H1 (cell line): ENCODE measurements around the gene CAMP. TPM values are rescaled to one million over a fixed set of nuclear protein-coding genes. Genes with fewer than 3 reads are reported as not detected.

ENCODE experiments used
- CTCF ChIA-PET: fragments of 300-600 bp; sonication (Branson Sonifier 250); formaldehyde crosslinking; loops from one replicate; lab custom pipeline; 2021; ENCODE audit not compliant: partially characterized antibody; lab: Charles Lee
- POLR2A ChIA-PET: fragments of 300-600 bp; sonication (Branson Sonifier 250); formaldehyde crosslinking; loops from one replicate; lab custom pipeline; 2021; ENCODE audit warnings: inconsistent platforms; ENCODE audit not compliant: partially characterized antibody; lab: Charles Lee
- DNase-seq, 2 experiments: peaks; one replicate each; pipeline versions ENCODE4 v3.0.0 to v3.0.0-alpha.2; 2010 to 2022; ENCODE audit warnings: low spot score in 2 of 2, low read depth in 1 of 2, mixed read lengths in 1 of 2
- FAIRE-seq: peaks from 2 replicates; lab custom pipeline; 2011; peaks lifted over from hg19 to GRCh38; lab: Jason Lieb, UNC
- H2AFZ ChIP-seq: 2 replicates; pipeline ENCODE4 v1.8.1; 2012; ENCODE audit warnings: low read length, inconsistent platforms
- H2AK5ac ChIP-seq: 2 replicates; pipeline ENCODE4 v1.6.1; 2013; ENCODE audit warnings: low read depth, low read length
- H2BK120ac ChIP-seq: replicated peaks from 2 replicates; pipeline ENCODE3; 2013; ENCODE audit warnings: low read depth, low read length, inconsistent platforms
- H2BK12ac ChIP-seq: 2 replicates; pipeline ENCODE4 v1.6.1; 2013; ENCODE audit warnings: low read depth, low read length
- H2BK15ac ChIP-seq: 2 replicates; pipeline ENCODE4 v1.6.1; 2013; ENCODE audit warnings: low read length
- H2BK20ac ChIP-seq: 2 replicates; pipeline ENCODE4 v1.6.1; 2013; ENCODE audit warnings: low read length
- H2BK5ac ChIP-seq: 2 replicates; pipeline ENCODE4 v1.6.1; 2013; ENCODE audit warnings: low read depth, low read length
- H3K14ac ChIP-seq: 2 replicates; pipeline ENCODE4 v1.6.1; 2013; ENCODE audit warnings: inconsistent platforms; ENCODE audit not compliant: insufficient read length
- H3K18ac ChIP-seq: 2 replicates; pipeline ENCODE4 v1.6.1; 2013; ENCODE audit warnings: low read length; ENCODE audit errors: extremely low read depth
- H3K23ac ChIP-seq: 2 replicates; pipeline ENCODE4 v1.6.1; 2013; ENCODE audit warnings: inconsistent platforms; ENCODE audit not compliant: insufficient read length
- H3K23me2 ChIP-seq: 2 replicates; pipeline ENCODE4 v1.6.1; 2013; ENCODE audit warnings: low read depth, low read length
- H3K27ac ChIP-seq: 2 replicates; pipeline ENCODE4 v1.6.1; 2011; ENCODE audit warnings: low read depth, low read length, inconsistent platforms
- H3K27me3 ChIP-seq, 4 experiments: replicated peaks in 1 of 4; 1 replicate in 1 of 4; 2 replicates in 3 of 4; pipeline versions ENCODE4 v1.6.1 to v1.8.1; 2011 to 2013; ENCODE audit warnings: low read length in 3 of 4, mild to moderate bottlenecking in 3 of 4, inconsistent platforms in 2 of 4, mixed read lengths in 2 of 4, moderate library complexity in 1 of 4; ENCODE audit not compliant: control insufficient read depth in 3 of 4, insufficient read depth in 3 of 4; ENCODE audit errors: extremely low read depth in 1 of 4
- H3K36me3 ChIP-seq, 4 experiments: 2 replicates each; pipeline versions ENCODE4 v1.6.1 to v1.8.1; 2011 to 2013; ENCODE audit warnings: mild to moderate bottlenecking in 4 of 4, low read length in 3 of 4, moderate library complexity in 2 of 4, control low read depth in 1 of 4, inconsistent platforms in 1 of 4; ENCODE audit not compliant: insufficient read depth in 4 of 4, control insufficient read depth in 2 of 4
- H3K4ac ChIP-seq: replicated peaks from 2 replicates; pipeline ENCODE3; 2013; ENCODE audit warnings: low read length, low read depth, mixed read lengths, inconsistent platforms; ENCODE audit not compliant: insufficient read length
- H3K4me1 ChIP-seq, 4 experiments: replicated peaks in 1 of 4; 1 replicate in 1 of 4; 2 replicates in 3 of 4; pipeline versions ENCODE4 v1.6.1 to v1.8.1; 2011 to 2013; ENCODE audit warnings: low read length in 3 of 4, inconsistent platforms in 2 of 4, mixed read lengths in 1 of 4; ENCODE audit not compliant: insufficient read depth in 4 of 4, control insufficient read depth in 3 of 4
- H3K4me2 ChIP-seq, 2 experiments: 2 replicates each; pipeline versions ENCODE4 v1.6.1 to v1.8.1; 2011 to 2013; ENCODE audit warnings: low read depth in 2 of 2, low read length in 2 of 2, control low read depth in 1 of 2, inconsistent platforms in 1 of 2, mild to moderate bottlenecking in 1 of 2; ENCODE audit not compliant: insufficient read depth in 1 of 2
- H3K4me3 ChIP-seq, 4 experiments: fragments of 200-600, 300-600 bp in 1 of 4; sonication (generic), shearing (Covaris generic), sonication (Bioruptor Twin) in 1 of 4; 2 replicates each; pipeline versions ENCODE4 v1.5.1 to v1.8.1; 2011 to 2016; ENCODE audit warnings: low read length in 4 of 4, low read depth in 3 of 4, control low read depth in 2 of 4, inconsistent platforms in 2 of 4, mild to moderate bottlenecking in 2 of 4, mixed read lengths in 1 of 4, moderate library complexity in 1 of 4; ENCODE audit not compliant: insufficient read depth in 2 of 4; ENCODE audit errors: extremely low read depth in 1 of 4
- H3K56ac ChIP-seq: replicated peaks from 2 replicates; pipeline ENCODE3; 2013; ENCODE audit warnings: low read depth, mild to moderate bottlenecking, mixed read lengths, low read length, inconsistent platforms; ENCODE audit not compliant: insufficient read length
- H3K79me1 ChIP-seq: 2 replicates; pipeline ENCODE4 v1.6.1; 2013; ENCODE audit warnings: low read depth, low read length, control low read depth
- H3K79me2 ChIP-seq, 2 experiments: 2 replicates each; pipeline versions ENCODE4 v1.6.1 to v1.8.1; 2012 to 2013; ENCODE audit warnings: low read length in 2 of 2, mild to moderate bottlenecking in 2 of 2, inconsistent platforms in 1 of 2; ENCODE audit not compliant: insufficient read depth in 2 of 2, control insufficient read depth in 1 of 2
- H3K9ac ChIP-seq, 4 experiments: replicated peaks in 1 of 4; 1 replicate in 1 of 4; 2 replicates in 3 of 4; pipeline versions ENCODE4 v1.6.1 to v1.8.1; 2011 to 2013; ENCODE audit warnings: low read depth in 3 of 4, low read length in 3 of 4, control low read depth in 2 of 4, mild to moderate bottlenecking in 2 of 4, moderate library complexity in 2 of 4, inconsistent platforms in 1 of 4; ENCODE audit errors: extremely low read depth in 1 of 4
- H3K9me3 ChIP-seq, 2 experiments: 2 replicates each; pipeline versions ENCODE4 v1.6.1 to v1.8.1; 2012 to 2013; ENCODE audit warnings: mild to moderate bottlenecking in 2 of 2, moderate library complexity in 2 of 2, control low read depth in 1 of 2, inconsistent platforms in 1 of 2, low read depth in 1 of 2, low read length in 1 of 2, mixed read lengths in 1 of 2; ENCODE audit not compliant: insufficient read depth in 2 of 2
- H4K20me1 ChIP-seq, 2 experiments: replicated peaks in 1 of 2; 2 replicates each; pipeline versions ENCODE3 to v1.8.1; 2011 to 2013; ENCODE audit warnings: inconsistent platforms in 2 of 2, low read length in 2 of 2, mild to moderate bottlenecking in 1 of 2; ENCODE audit not compliant: insufficient read depth in 2 of 2, control insufficient read depth in 1 of 2
- H4K5ac ChIP-seq: 2 replicates; pipeline ENCODE4 v1.6.1; 2013; ENCODE audit warnings: low read length, low read depth, mixed read lengths, inconsistent platforms; ENCODE audit not compliant: insufficient read length
- H4K8ac ChIP-seq: 2 replicates; pipeline ENCODE4 v1.8.0; 2013; ENCODE audit warnings: mild to moderate bottlenecking, moderate library complexity, low read length, inconsistent platforms; ENCODE audit not compliant: insufficient read depth; ENCODE audit errors: extremely low read depth
- H4K91ac ChIP-seq: replicated peaks from 2 replicates; pipeline ENCODE3; 2013; ENCODE audit warnings: low read length, mixed read lengths, inconsistent platforms; ENCODE audit not compliant: insufficient read length
- EZH2 ChIP-seq: fragments of 200-600 bp; sonication (generic); IDR thresholded peaks from 2 replicates; pipeline ENCODE4 v1.7.1; 2012; ENCODE audit warnings: low read depth, mild to moderate bottlenecking, moderate library complexity, low read length, inconsistent platforms; ENCODE audit not compliant: severe bottlenecking
- GTF2F1 ChIP-seq: IDR thresholded peaks from 2 replicates; pipeline ENCODE4 v1.6.1; 2012; ENCODE audit warnings: low read depth, low read length, improper control_type of control experiment, borderline replicate concordance
- HDAC2 ChIP-seq, 2 experiments: fragments of 300-600 bp in 1 of 2; sonication (generic) in 1 of 2; IDR thresholded peaks; 2 replicates each; pipeline ENCODE4 v1.6.1; 2011 to 2012; ENCODE audit warnings: low read depth in 2 of 2, low read length in 2 of 2, mild to moderate bottlenecking in 2 of 2, moderate library complexity in 2 of 2, borderline replicate concordance in 1 of 2, inconsistent platforms in 1 of 2
- JUND ChIP-seq: IDR thresholded peaks from 2 replicates; pipeline ENCODE4 v1.6.1; 2011; ENCODE audit warnings: mild to moderate bottlenecking, improper control_type of control experiment, low read length
- KDM1A ChIP-seq: fragments of 200-600, 300-600 bp; sonication (generic); IDR thresholded peaks from 2 replicates; pipeline ENCODE4 v1.7.1; 2016; ENCODE audit warnings: mild to moderate bottlenecking, low read length, borderline replicate concordance
- MAFK ChIP-seq: IDR thresholded peaks from 2 replicates; pipeline ENCODE4 v1.6.1; 2012; ENCODE audit warnings: low read depth, mild to moderate bottlenecking, improper control_type of control experiment, low read length
- RNF2 ChIP-seq: fragments of 200-900, 300-1000 bp; sonication (generic); IDR thresholded peaks from 2 replicates; pipeline ENCODE4 v1.7.1; 2016; ENCODE audit warnings: borderline replicate concordance, low read depth, mild to moderate bottlenecking, antibody characterized with exemption, low read length; ENCODE audit not compliant: poor library complexity, severe bottlenecking; ENCODE audit errors: missing control alignments
- SIN3A ChIP-seq, 2 experiments: IDR thresholded peaks in 1 of 2; conservative IDR thresholded peaks in 1 of 2; 2 replicates each; pipeline ENCODE4 v1.6.1; 2011 to 2012; ENCODE audit warnings: low read length in 2 of 2, improper control_type of control experiment in 1 of 2, low read depth in 1 of 2, mild to moderate bottlenecking in 1 of 2
- SP4 ChIP-seq: IDR thresholded peaks from 2 replicates; pipeline ENCODE4 v1.6.1; 2012; ENCODE audit warnings: low read length, inconsistent platforms
- SRF ChIP-seq: IDR thresholded peaks from 2 replicates; pipeline ENCODE4 v1.6.1; 2011; ENCODE audit warnings: mild to moderate bottlenecking, low read depth, low read length, moderate library complexity
- TBP ChIP-seq: IDR thresholded peaks from 2 replicates; pipeline ENCODE4 v1.6.1; 2011; ENCODE audit warnings: low read depth, low read length, improper control_type of control experiment
- WGBS, 2 experiments: shearing (Covaris generic) in 1 of 2; methylation state at CpG; one replicate each; pipeline versions ENCODE4 v1.1.6 to v1.1.7; 2013 to 2015; ENCODE audit warnings: low lambda C conversion rate in 2 of 2, mixed read lengths in 2 of 2, inconsistent platforms in 1 of 2, low coverage in 1 of 2, missing lambda C conversion rate in 1 of 2; ENCODE audit not compliant: insufficient replicate concordance in 2 of 2, insufficient coverage in 1 of 2, insufficient read length in 1 of 2; ENCODE audit errors: extremely low coverage in 1 of 2, missing lambda C conversion rate in 1 of 2; 5-methylcytosine and 5-hydroxymethylcytosine counted together
- polyA plus RNA-seq, 7 experiments: library from polyadenylated mRNA; depleted of rRNA in 3 of 7; stranded (reverse) in 5 of 7; unstranded in 2 of 7; fragments of >200 nt in 5 of 7; fragments of 200-250 nt in 2 of 7; gene quantifications; 1 replicate in 5 of 7; 2 replicates in 1 of 7; 4 replicates in 1 of 7; pipeline versions ENCODE4 v1.2.1 to v1.2.3, GENCODE V29; 2011 to 2013; ENCODE audit warnings: missing spikeins in 2 of 7, mixed read lengths in 2 of 7
- total RNA-seq: library from RNA; stranded (reverse); fragmentation: NEBNext Ultra II Directional; extraction: Animal tissue kit (Norgen Biotek cat#: 25700); gene quantifications from 2 replicates; pipeline ENCODE4 v1.2.1, GENCODE V29; 2021

CAMP gene
- total and polyA plus RNA-seq, 2 of the 8 experiments (the other 6 are each of a cell fraction or from before 2014, with no cell fraction given): not detected

GRCh38 chr3:48186631-48187300 is 36.5 kb upstream of the CAMP start:
- no peak overlapping the region for H3K56ac ChIP-seq
- ChIA-PET CTCF (interaction anchor here (2.5 kb wide), 1 partner anchor 29 kb away, joined by 8 read pairs; no protein-coding TSS in a partner anchor), POLR2A (interaction anchor here (1.0 to 5.1 kb wide), 13 partner anchors 8 to 361 kb away, joined by 3 to 82 read pairs (median 8); partner anchors contain the start of genes CCDC51 and ZNF589)
- no peak overlapping the region for H3K14ac ChIP-seq
- peaks cover 6% of the 10 kb centered on the region; the same call in 1 of the 2 replicates for H3K23me2 ChIP-seq
- H3K9me3 ChIP-seq: peaks cover 0 to 2% of the 10 kb centered on the region in 2 experiments; a peak in 1 of 4 replicates
- H2BK5ac ChIP-seq: no peak overlapping the region
- H3K27me3 ChIP-seq: no peaks in the 10 kb centered on the region
- H3K23ac ChIP-seq: no peak overlapping the region
- peaks cover 3 to 10% of the 10 kb centered on the region in 2 experiments for H4K20me1 ChIP-seq
- H4K5ac ChIP-seq: no peak overlapping the region
- 0 out of 2 replicates have a peak, but pooled peaks cover 4% of the 10 kb centered on the region for H3K79me1 ChIP-seq
- H2BK20ac ChIP-seq: no peak overlapping the region
- H4K8ac ChIP-seq: no peak overlapping the region
- peaks cover 0 to 12% (median 8%) of the 10 kb centered on the region in 4 experiments; a peak in 5 of 7 replicates for H3K4me1 ChIP-seq
- H2BK120ac ChIP-seq: no peak overlapping the region
- no peak overlapping the region for H2AFZ ChIP-seq
- H3K9ac ChIP-seq: peak overlapping the region; percentile 91 to 96 (median 92)
- no peak overlapping the region for H2BK15ac ChIP-seq
- peak overlapping the region; percentile 65 to 98 (median 87) for H3K4me3 ChIP-seq
- peak overlapping the region; percentile 85 to 97 for H3K4me2 ChIP-seq
- DNase-seq (no peak), FAIRE-seq (no peak)
- no peak overlapping the region for H4K91ac ChIP-seq
- 0 out of 2 replicates have a peak overlapping the region, but pooled peaks have one; percentile 74 for H3K27ac ChIP-seq
- peaks cover 12 to 55% of the 10 kb centered on the region in 2 experiments for H3K79me2 ChIP-seq
- WGBS, 2 experiments: 26% methylated on average over 7 of the region's 7 CpGs; no CpG with 5 or more reads in 1 of the 2 experiments
- no peak overlapping the region for H2AK5ac ChIP-seq
- H2BK12ac ChIP-seq: no peak overlapping the region
- no peak overlapping the region for H3K4ac ChIP-seq
- H3K36me3 ChIP-seq: peaks cover 22 to 50% (median 39%) of the 10 kb centered on the region in 4 experiments
- peak overlapping the region; percentile 25; the same call in 1 of the 2 replicates for H3K18ac ChIP-seq
- TF ChIP-seq TBP (no peak), SRF (no peak), JUND (no peak), SIN3A (conservative IDR thresholded peaks at IDR 0.05 in 1 of 2, IDR thresholded peaks at IDR 0.05 in 1 of 2; ENCODE audit: low read depth in 1 of 2, low read length in 2 of 2) (no peak), KDM1A (no peak), SP4 (no peak), MAFK (no peak), HDAC2 (IDR thresholded peaks at IDR 0.05; ENCODE audit: borderline replicate concordance in 1 of 2, low read depth in 2 of 2, low read length in 2 of 2) (no peak), RNF2 (no peak), EZH2 (no peak), GTF2F1 (no peak)
